Measurements from ENCODE around the gene SFTPD. TPM values are rescaled to one million over a fixed set of nuclear protein-coding genes. Genes with fewer than 3 reads are reported as not detected.

SFTPD gene
- total and polyA plus RNA-seq, 2 of the 8 experiments (the other 6 are each of a cell fraction or from before 2014, with no cell fraction given): 0.21 to 0.54 TPM

GRCh38 chr10:79947787-79948424, 999 bp downstream of the SFTPD start:
- DNase-seq (ENCODE audit: low read depth in 1 of 2, low spot score in 2 of 2) (no peak), FAIRE-seq (no peak)
- Histone ChIP-seq H3K79me1 (ENCODE audit: low read depth, low read length) (no peaks in the 10 kb centered on the region), H2AK5ac (ENCODE audit: low read depth, low read length) (no peak overlapping the region), H3K27ac (ENCODE audit: low read depth, low read length) (no peak overlapping the region), H3K4me1 (replicated peaks in 1 of 4; ENCODE audit: control insufficient read depth in 3 of 4, insufficient read depth in 4 of 4, low read length in 3 of 4) (peaks cover 5 to 13% (median 7%) of the 10 kb centered on the region in 4 experiments; a peak in 6 of 7 replicates), H2BK120ac (replicated peaks; ENCODE audit: low read depth, low read length) (no peak overlapping the region), H3K14ac (ENCODE audit: insufficient read length) (no peak overlapping the region), H4K91ac (replicated peaks; ENCODE audit: insufficient read length, low read length) (no peak overlapping the region), H3K9ac (replicated peaks in 1 of 4; ENCODE audit: extremely low read depth in 1 of 4, low read depth in 3 of 4, low read length in 3 of 4) (no peak overlapping the region), H2BK20ac (ENCODE audit: low read length) (no peak overlapping the region), H2BK12ac (ENCODE audit: low read depth, low read length) (no peak overlapping the region), H2BK15ac (ENCODE audit: low read length) (no peak overlapping the region), H3K23me2 (ENCODE audit: low read depth, low read length) (no peaks in the 10 kb centered on the region), H3K79me2 (ENCODE audit: control insufficient read depth in 1 of 2, insufficient read depth in 2 of 2, low read length in 2 of 2) (no peaks in the 10 kb centered on the region), H3K56ac (replicated peaks; ENCODE audit: insufficient read length, low read depth, low read length) (no peak overlapping the region), H3K27me3 (replicated peaks in 1 of 4; ENCODE audit: control insufficient read depth in 3 of 4, extremely low read depth in 1 of 4, insufficient read depth in 3 of 4, low read length in 3 of 4) (no peaks in the 10 kb centered on the region), H3K23ac (ENCODE audit: insufficient read length) (no peak overlapping the region), H3K4me2 (ENCODE audit: insufficient read depth in 1 of 2, low read depth in 2 of 2, low read length in 2 of 2) (no peak overlapping the region), H3K36me3 (ENCODE audit: control insufficient read depth in 2 of 4, insufficient read depth in 4 of 4, low read length in 3 of 4) (no peaks in the 10 kb centered on the region), H3K18ac (ENCODE audit: extremely low read depth, low read length) (no peak overlapping the region), H2BK5ac (ENCODE audit: low read depth, low read length) (no peak overlapping the region), H4K20me1 (replicated peaks in 1 of 2; ENCODE audit: control insufficient read depth in 1 of 2, insufficient read depth in 2 of 2, low read length in 2 of 2) (no peaks in the 10 kb centered on the region), H3K4ac (replicated peaks; ENCODE audit: insufficient read length, low read depth, low read length) (no peak overlapping the region), H4K8ac (ENCODE audit: extremely low read depth, insufficient read depth, low read length) (no peak overlapping the region), H3K4me3 (ENCODE audit: extremely low read depth in 1 of 4, insufficient read depth in 2 of 4, low read depth in 3 of 4, low read length in 4 of 4) (no peak overlapping the region), H3K9me3 (ENCODE audit: insufficient read depth in 2 of 2, low read depth in 1 of 2, low read length in 1 of 2) (peaks cover 4 to 7% of the 10 kb centered on the region in 2 experiments; a peak in 1 of 4 replicates), H2AFZ (ENCODE audit: low read length) (no peak overlapping the region), H4K5ac (ENCODE audit: insufficient read length, low read depth, low read length) (no peak overlapping the region)
- WGBS, 2 experiments (ENCODE audit: extremely low coverage in 1 of 2, insufficient coverage in 1 of 2, insufficient read length in 1 of 2, insufficient replicate concordance in 2 of 2, low coverage in 1 of 2, low lambda C conversion rate in 2 of 2, missing lambda C conversion rate in 1 of 2): 78% methylated on average over 5 of the region's 5 CpGs; no CpG with 5 or more reads in 1 of the 2 experiments
- CTCF ChIA-PET (ENCODE audit: partially characterized antibody): interaction anchor here (1.1 to 1.9 kb wide), 3 partner anchors 19 to 99 kb away, joined by 3 to 7 read pairs (median 4); no protein-coding TSS in a partner anchor
- POLR2A ChIA-PET (ENCODE audit: partially characterized antibody): no interaction called here
- TF ChIP-seq RAD21 (IDR thresholded peaks at IDR 0.05 in 1 of 2, conservative IDR thresholded peaks at IDR 0.05 in 1 of 2; ENCODE audit: low read depth in 2 of 2, low read length in 2 of 2) (no peak), KDM4A (IDR thresholded peaks at IDR 0.05; ENCODE audit: low read depth, low read length, severe bottlenecking) (no peak), POLR2AphosphoS5 (IDR thresholded peaks at IDR 0.05; ENCODE audit: low read depth, low read length) (no peak), ATF3 (IDR thresholded peaks at IDR 0.05; ENCODE audit: insufficient read depth, low read depth, low read length) (no peak), JUN (IDR thresholded peaks at IDR 0.05; ENCODE audit: low read depth, low read length) (no peak), ASH2L (IDR thresholded peaks at IDR 0.05; ENCODE audit: low read length) (no peak), FOSL1 (IDR thresholded peaks at IDR 0.05; ENCODE audit: insufficient read depth, low read depth, low read length) (no peak), NRF1 (IDR thresholded peaks at IDR 0.05; ENCODE audit: low read depth, low read length) (no peak), PHF8 (conservative IDR thresholded peaks at IDR 0.05; ENCODE audit: low read depth, low read length) (no peak), EZH2 (IDR thresholded peaks at IDR 0.05; ENCODE audit: low read depth, low read length, severe bottlenecking) (no peak), SRF (IDR thresholded peaks at IDR 0.05; ENCODE audit: low read depth, low read length) (no peak), SUZ12 (IDR thresholded peaks at IDR 0.05; ENCODE audit: low read length) (no peak), BRCA1 (IDR thresholded peaks at IDR 0.05; ENCODE audit: low read depth, low read length) (no peak)
